Head of caudate nucleus (tissue), 42 donors: ENCODE measurements around the gene LRRC3.

ENCODE experiments used
- DNase-seq, 42 donors: peaks; one replicate each; pipeline versions ENCODE4 v3.0.0 to v3.0.0-alpha.2; 2020 to 2021; ENCODE audit warnings: mixed read lengths in 7 of 42
- intact Hi-C: fragments of 100-400 bp; cut with DNase I; formaldehyde crosslinking; loops from one replicate; pipeline ENCODE4 v1.15.0; 2022

LRRC3 gene

GRCh38 chr21:44421901-44422840, 33.1 kb upstream of the LRRC3 start:
- peak in 14 of 42 donors; percentile 1 to 30 (median 12) for DNase-seq
- intact Hi-C loops, result no loop called here

- intact Hi-C loops, result no loop called here
- peak in 15 of 42 donors; percentile 1 to 26 (median 10) for DNase-seq
These were observed 31.9 kb upstream of the LRRC3 start for GRCh38 chr21:44423312-44423821.

DNA sequence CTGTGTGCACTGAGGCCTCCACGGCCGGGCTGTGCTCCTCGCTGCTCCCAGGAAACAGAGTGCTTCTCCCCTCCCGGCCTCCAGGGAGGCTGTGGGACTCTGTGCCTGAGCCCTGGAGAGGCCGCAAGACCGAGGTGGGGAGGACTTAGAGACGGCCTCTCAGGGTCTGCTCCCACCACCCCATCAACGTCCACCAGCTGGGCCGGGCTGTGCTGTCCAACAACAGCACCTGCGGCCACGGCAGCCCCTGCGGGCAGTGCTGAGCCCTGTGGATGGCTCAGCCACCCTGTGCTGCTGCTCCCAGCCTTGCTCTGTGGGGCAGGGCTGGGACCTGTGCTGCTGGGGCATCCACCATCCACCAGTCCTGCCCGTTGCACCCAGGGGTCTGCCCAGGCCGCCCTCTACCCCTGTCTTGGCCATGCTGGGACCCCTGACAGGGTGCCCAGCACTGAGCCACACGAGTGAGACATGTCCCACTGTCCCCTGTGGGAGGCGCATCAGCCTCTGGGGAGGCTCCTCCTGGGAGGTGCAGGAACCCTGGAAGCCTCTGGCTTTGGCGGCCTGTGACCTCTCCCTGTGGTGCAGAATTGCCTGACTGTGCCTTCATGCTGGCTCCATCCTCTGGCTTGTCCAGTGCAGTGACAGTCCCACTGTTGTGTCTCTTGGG, 31.2 kb upstream of the LRRC3 start:
- intact Hi-C loops, result no loop called here

DNA sequence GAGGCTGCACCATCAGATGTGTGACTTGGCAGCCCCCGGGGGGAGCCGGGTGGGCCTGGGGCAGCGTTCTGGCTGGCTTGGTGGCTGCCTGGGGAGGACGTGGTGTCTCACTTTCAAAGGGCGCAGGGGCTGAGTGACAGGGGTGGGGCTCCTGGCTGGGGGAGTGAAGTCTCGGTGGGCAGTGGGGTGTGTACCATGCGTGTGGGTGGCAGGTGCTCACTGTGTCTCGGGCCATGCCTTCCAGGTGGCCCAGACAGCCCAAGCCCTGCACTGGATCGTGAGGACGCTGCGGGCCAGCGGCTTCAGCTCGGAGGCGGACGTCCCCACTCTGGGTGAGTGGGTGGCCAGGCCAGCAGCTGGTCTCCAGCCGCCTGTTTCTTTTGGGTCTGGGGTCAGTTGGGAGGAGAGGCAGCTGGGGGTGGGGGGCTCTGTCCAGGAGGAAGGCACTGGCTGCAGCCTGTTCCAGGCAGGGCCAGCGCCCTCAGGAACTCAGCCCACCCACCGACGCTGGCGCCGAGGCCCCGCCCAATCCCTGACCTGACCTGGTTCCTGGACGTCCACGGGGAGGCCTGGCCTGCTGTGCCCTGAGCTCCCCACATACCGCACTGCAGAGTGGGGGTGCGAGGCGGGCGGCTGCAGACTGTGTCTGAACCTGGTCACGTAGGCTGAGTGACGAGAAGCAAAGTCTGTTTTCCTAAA, 30.6 kb upstream of the LRRC3 start:
- intact Hi-C loops, result no loop called here
- peak in 15 of 42 donors; percentile 1 to 36 (median 9) for DNase-seq

More for the DNA sequence above, 31.2 kb upstream of the LRRC3 start:
- DNase-seq, result peak in 16 of 42 donors; percentile 0 to 30 (median 5)

DNA sequence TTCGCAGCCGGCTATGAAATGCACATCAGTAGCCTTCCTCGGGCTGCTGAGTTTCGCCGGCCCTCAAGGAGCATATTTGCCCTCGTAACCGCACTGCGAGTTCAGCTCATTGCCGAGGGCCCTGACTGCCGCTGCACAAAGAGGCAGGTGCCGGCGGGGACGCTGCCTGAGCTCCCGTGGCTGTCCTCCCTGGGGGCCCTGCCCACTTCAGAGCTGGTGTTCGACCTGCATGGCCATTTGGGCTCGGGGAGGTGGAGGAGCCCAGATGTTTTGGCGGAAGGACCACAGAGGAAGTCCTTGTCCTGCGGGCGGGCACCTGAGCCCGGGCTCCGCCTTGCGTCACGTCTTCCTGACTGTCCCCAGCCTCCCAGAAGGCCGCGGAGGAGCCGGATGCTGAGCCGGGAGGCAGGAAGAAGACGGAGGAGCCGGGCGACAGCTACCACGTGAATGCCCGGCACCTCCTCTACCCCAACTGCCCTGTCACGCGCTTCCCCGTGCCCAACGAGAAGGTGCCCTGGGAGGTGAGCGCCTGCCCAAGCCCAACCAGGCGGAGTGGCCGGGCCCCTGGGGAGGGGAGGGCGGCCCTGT, 29.9 kb upstream of the LRRC3 start:
- DNase-seq, result peak in 17 of 42 donors; percentile 1 to 38 (median 11)

GRCh38 chr21:44425895-44426662, 29.2 kb upstream of the LRRC3 start:
- intact Hi-C loops, result no loop called here
- DNase-seq, result peak in 18 of 42 donors; percentile 0 to 27 (median 8)

More for the DNA sequence above, 29.9 kb upstream of the LRRC3 start:
- intact Hi-C loops, result no loop called here

DNA sequence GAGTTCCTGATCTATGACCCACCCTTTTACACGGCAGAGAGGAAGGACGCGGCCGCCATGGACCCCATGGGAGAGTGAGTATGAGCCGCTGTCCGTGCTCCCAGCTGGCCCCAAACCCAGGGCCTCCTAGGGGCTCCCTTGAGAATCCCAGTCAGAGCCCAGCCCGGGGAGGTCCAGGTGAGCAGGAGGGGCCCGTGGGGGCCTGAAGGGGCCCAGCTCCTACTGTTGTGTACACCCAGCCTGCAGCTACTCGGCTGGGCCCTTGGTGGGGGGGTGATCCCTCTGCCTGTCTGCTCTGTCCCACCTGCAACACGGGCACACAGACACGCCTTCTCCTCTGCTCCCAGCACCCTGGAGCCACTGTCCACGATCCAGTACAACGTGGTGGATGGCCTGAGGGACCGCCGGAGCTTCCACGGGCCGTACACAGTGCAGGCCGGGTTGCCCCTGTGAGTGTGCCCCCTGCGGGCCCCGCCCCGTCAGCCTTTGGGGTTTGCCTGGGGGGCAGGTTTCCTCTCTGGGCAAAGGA, 28.6 kb upstream of the LRRC3 start:
- intact Hi-C loops, result no loop called here

DNA sequence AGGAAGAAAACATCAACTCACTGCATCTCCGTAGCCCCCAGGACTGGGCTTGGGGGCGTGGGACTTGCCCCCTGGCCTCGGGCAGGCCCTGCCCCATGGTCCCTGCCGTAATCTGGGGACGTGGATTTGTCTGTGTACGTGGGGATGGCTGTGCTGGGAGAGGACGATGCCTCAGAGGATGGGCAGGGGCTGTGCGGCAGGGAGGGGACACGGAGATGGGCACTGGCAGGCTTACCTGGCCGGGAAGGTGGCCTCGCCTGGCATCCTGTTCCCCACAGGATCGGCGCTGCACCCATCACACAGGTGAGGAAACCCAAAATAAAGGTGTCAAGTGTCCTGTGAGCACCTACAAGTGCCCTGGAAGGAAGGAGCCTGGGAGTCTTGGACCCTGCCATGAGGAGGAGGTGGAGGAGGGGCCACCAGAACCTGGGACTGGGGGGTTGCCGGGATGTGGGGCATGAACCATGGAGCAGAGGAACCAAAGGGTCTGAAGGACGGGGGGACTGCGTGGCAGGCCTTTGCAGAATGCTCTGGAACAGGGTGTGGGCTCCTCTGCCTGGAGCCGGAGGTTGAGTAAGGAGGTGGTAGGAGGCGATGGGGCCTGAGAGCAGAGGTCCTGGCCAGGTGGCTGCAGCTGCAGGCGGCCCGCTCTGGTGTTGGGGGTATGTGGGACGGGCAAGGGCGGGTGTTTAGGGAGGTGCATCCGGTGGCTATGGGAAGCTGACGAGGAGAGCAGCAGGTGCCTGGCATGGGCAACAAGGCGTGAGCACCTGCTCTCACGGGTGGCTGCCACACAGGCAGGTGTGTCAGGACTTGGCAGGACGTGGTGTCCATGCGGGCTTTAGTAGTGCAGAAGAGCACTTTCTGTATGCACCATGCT, 27.8 kb upstream of the LRRC3 start:
- DNase-seq, result peak in 19 of 42 donors; percentile 0 to 28 (median 6)
- intact Hi-C loops, result no loop called here

More for the DNA sequence above, 28.6 kb upstream of the LRRC3 start:
- DNase-seq, result peak in 18 of 42 donors; percentile 0 to 29 (median 6)

GRCh38 chr21:44428281-44428960, 26.9 kb upstream of the LRRC3 start:
- DNase-seq, result peak in 13 of 42 donors; percentile 0 to 15 (median 3)
- intact Hi-C loops, result no loop called here

DNA sequence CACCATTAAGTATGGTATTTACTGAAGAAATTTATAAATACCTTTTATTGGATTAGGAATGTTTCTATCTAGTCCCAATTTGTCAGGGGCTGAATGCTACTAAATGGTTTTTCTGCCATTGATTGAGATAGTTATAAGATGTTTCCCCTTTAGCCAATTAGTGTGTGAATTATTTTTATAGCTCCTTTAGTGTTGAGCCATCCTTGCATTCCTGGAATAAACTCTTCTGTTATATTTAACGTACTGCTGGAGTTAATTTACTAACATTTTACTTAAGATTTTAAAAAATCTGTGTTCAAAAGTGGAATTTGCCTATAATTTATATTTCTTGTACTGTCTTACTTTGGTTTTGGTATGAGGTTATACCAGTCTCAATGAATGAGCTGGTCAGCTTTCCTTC, 25.4 kb upstream of the LRRC3 start:
- no peak for DNase-seq
- intact Hi-C loops, result no loop called here

GRCh38 chr21:44431300-44431699, 24.0 kb upstream of the LRRC3 start:
- peak in 11 of 42 donors; percentile 1 to 22 (median 6) for DNase-seq

DNA sequence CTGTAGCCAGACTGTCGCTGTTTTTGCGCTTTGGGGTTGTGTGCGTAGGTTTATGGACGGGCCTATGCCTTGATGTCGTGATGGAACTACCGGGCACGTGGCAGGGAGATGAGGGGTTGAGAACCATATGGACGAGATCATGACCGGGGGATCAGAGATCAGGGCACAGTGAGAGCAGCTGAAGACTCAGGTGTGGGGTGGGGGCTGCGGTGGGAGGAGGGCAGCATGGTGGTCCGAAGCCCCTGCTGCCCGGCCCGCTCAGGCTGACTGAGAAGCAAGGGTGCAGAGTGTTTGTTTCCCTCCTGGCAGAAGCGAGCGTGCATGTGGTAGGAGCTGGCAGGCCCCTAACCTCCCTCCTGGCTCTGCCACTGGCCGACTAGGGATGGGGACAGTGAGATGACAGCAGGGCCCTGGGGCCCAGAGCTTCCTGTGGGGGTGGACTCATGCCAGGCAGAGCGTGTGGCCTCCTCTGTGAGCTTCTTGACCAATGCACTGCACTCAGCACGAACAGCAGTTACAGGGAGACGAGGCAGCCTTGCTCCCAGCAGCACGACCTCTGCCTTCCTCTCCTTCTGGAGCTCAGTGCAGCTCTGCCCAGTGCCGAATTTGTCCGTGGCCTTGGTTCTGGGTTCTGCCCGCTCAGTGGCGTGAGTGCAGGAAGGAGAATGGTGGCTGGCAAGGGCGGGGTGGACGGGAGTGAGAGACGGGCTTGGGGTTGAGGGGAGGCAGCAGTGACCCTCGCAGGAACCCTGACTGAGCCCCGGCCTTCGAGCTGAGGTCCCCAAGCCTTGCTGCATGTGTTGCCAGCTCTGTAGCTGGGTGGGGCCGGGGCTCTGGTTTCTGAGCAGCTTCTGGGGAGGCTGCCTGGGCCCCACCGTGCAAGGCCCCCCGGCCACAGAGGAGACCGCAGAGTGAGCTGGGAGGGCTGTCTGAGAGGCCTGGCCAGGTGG, 22.2 kb upstream of the LRRC3 start:
- intact Hi-C loops, result no loop called here
- DNase-seq, result peak in 16 of 42 donors; percentile 0 to 36 (median 8)

More at GRCh38 chr21:44431300-44431699, 24.0 kb upstream of the LRRC3 start:
- intact Hi-C loops, result no loop called here

GRCh38 chr21:44433791-44434567, 21.3 kb upstream of the LRRC3 start:
- intact Hi-C loops, result no loop called here
- peak in 17 of 42 donors; percentile 1 to 39 (median 7) for DNase-seq

GRCh38 chr21:44434568-44434925, 20.8 kb upstream of the LRRC3 start:
- DNase-seq, result peak in 14 of 42 donors; percentile 0 to 25 (median 8)
- intact Hi-C loops, result no loop called here
